A673 (cell line): Measurements from ENCODE around the gene POLR3G.

Experiments
- EZH2 ChIP-seq: fragments of 200-600 bp; sonication (generic); IDR thresholded peaks from 2 replicates; pipeline ENCODE4 v1.6.1; 2017; ENCODE audit warnings: borderline replicate concordance, low read depth, mild to moderate bottlenecking, mixed read lengths, antibody characterized with exemption, low read length; ENCODE audit not compliant: poor library complexity, severe bottlenecking
- TF ChIP-seq, protein P1 (sequence below): fragments of 300-800, 200-600 bp; sonication (generic); conservative IDR thresholded peaks from 2 replicates; pipeline ENCODE4 v1.5.1; 2017; ENCODE audit warnings: low read depth, mild to moderate bottlenecking, antibody characterized with exemption, low read length, moderate library complexity, mixed read lengths

DNA sequence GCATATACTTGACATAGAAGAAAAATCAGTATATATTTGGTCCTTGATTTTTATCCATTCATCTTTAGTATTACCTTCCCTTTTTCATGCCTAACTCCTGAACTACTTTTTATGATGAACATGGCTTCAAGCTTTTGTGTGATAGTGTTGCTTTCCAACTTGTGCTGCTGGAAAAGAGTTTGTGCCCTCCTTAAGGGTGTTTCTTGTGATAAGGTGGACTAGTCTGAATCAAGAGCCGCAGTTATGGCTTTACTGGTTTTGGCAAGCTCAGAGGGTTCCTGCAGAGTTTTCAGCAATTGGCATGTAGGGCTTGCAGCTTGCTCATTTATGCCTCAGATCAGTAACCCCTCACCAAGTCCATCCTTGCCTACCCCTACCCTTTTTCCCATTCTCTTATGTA lies 20.5 kb downstream of the POLR3G start:
- TF ChIP-seq, protein P1, sequence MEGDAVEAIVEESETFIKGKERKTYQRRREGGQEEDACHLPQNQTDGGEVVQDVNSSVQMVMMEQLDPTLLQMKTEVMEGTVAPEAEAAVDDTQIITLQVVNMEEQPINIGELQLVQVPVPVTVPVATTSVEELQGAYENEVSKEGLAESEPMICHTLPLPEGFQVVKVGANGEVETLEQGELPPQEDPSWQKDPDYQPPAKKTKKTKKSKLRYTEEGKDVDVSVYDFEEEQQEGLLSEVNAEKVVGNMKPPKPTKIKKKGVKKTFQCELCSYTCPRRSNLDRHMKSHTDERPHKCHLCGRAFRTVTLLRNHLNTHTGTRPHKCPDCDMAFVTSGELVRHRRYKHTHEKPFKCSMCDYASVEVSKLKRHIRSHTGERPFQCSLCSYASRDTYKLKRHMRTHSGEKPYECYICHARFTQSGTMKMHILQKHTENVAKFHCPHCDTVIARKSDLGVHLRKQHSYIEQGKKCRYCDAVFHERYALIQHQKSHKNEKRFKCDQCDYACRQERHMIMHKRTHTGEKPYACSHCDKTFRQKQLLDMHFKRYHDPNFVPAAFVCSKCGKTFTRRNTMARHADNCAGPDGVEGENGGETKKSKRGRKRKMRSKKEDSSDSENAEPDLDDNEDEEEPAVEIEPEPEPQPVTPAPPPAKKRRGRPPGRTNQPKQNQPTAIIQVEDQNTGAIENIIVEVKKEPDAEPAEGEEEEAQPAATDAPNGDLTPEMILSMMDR = no peak
- no peak for TF ChIP-seq EZH2
